Measurements from ENCODE around the gene ADAMTS15.

Gene ADAMTS15

GRCh38 chr11:130423541-130424142 lies 24.8 kb upstream of the ADAMTS15 start:
- no peak overlapping the region for H3K4me3 ChIP-seq (replicated peaks; ENCODE audit: low read depth, low read length)
- DNase-seq (ENCODE audit: low read depth): no peak
- no peak for TF ChIP-seq CTCF (IDR thresholded peaks at IDR 0.05; ENCODE audit: low read length, missing control alignments)

GRCh38 chr11:130424613-130425140 lies 23.8 kb upstream of the ADAMTS15 start:
- no peak for DNase-seq (ENCODE audit: low read depth)
- H3K4me3 ChIP-seq (replicated peaks; ENCODE audit: low read depth, low read length): no peak overlapping the region
- TF ChIP-seq CTCF (IDR thresholded peaks at IDR 0.05; ENCODE audit: low read length, missing control alignments): no peak

GRCh38 chr11:130425156-130425555 lies 23.3 kb upstream of the ADAMTS15 start:
- no peak for DNase-seq (ENCODE audit: low read depth)
- H3K4me3 ChIP-seq (replicated peaks; ENCODE audit: low read depth, low read length): no peak overlapping the region
- TF ChIP-seq CTCF (IDR thresholded peaks at IDR 0.05; ENCODE audit: low read length, missing control alignments): no peak

GRCh38 chr11:130426223-130426836 lies 22.1 kb upstream of the ADAMTS15 start:
- no peak for DNase-seq (ENCODE audit: low read depth)
- no peak overlapping the region for H3K4me3 ChIP-seq (replicated peaks; ENCODE audit: low read depth, low read length)
- no peak for TF ChIP-seq CTCF (IDR thresholded peaks at IDR 0.05; ENCODE audit: low read length, missing control alignments)

GRCh38 chr11:130426837-130427341 lies 21.6 kb upstream of the ADAMTS15 start:
- no peak for DNase-seq (ENCODE audit: low read depth)
- H3K4me3 ChIP-seq (replicated peaks; ENCODE audit: low read depth, low read length): no peak overlapping the region
- TF ChIP-seq CTCF (IDR thresholded peaks at IDR 0.05; ENCODE audit: low read length, missing control alignments): no peak

- no peak for TF ChIP-seq CTCF (IDR thresholded peaks at IDR 0.05; ENCODE audit: low read length, missing control alignments)
- H3K4me3 ChIP-seq (replicated peaks; ENCODE audit: low read depth, low read length): no peak overlapping the region
- DNase-seq (ENCODE audit: low read depth): no peak
These were observed 20.7 kb upstream of the ADAMTS15 start for GRCh38 chr11:130427581-130428315.
